Amygdala (tissue), 56 donors: ENCODE results near the gene GLIPR2.
A peak's percentile ranks its signal among the peaks of the same experiment; 100 is the strongest.
"Not testable (repeated sequence)": the region's sequence is repeated elsewhere in the genome, so short reads cannot be mapped to it uniquely, and the experiment has no call there.

Experiments used
- DNase-seq, 56 donors: peaks; one replicate each; lab custom pipeline; 2025; lab: John Stamatoyannopoulos, UW

GLIPR2 gene

GRCh38 chr9:36136272-36136893 lies at the start of gene GLIPR2:
Gene GLIPR2 (plus strand): TSS chr9:36136733. CDS start chr9:36136779, 46 bp downstream.
- DNase-seq = peak in 43 of 56 donors; percentile 26 to 85 (median 58)

GRCh38 chr9:36087054-36087453 lies 49.5 kb upstream of the GLIPR2 start:
- DNase-seq = not testable (repeated sequence)

GRCh38 chr9:36088020-36088419 lies 48.5 kb upstream of the GLIPR2 start:
- no peak for DNase-seq

- peak in 1 of 56 donors; percentile 4 for DNase-seq
Observed at GRCh38 chr9:36091026-36091953, 45.2 kb upstream of the GLIPR2 start.

GRCh38 chr9:36092014-36092413 lies 44.5 kb upstream of the GLIPR2 start:
- no peak for DNase-seq

- peak in 1 of 56 donors; percentile 9 for DNase-seq
Observed at GRCh38 chr9:36092509-36093215, 43.9 kb upstream of the GLIPR2 start.

GRCh38 chr9:36093384-36093783 lies 43.1 kb upstream of the GLIPR2 start:
- DNase-seq = no peak

GRCh38 chr9:36099718-36100117 lies 36.8 kb upstream of the GLIPR2 start:
- DNase-seq = no peak

- DNase-seq = no peak
Observed at GRCh38 chr9:36100532-36100931, 36.0 kb upstream of the GLIPR2 start.

- peak in 1 of 56 donors; percentile 16 for DNase-seq
Observed at GRCh38 chr9:36101916-36102741, 34.4 kb upstream of the GLIPR2 start.

GRCh38 chr9:36102742-36103495 lies 33.6 kb upstream of the GLIPR2 start:
- peak in 48 of 56 donors; percentile 4 to 86 (median 42) for DNase-seq

GRCh38 chr9:36109071-36109470 lies 27.5 kb upstream of the GLIPR2 start:
- no peak for DNase-seq

GRCh38 chr9:36110434-36110833 lies 26.1 kb upstream of the GLIPR2 start:
- no peak for DNase-seq

GRCh38 chr9:36112516-36112915 lies 24.0 kb upstream of the GLIPR2 start:
- DNase-seq = no peak

GRCh38 chr9:36113999-36114398 lies 22.5 kb upstream of the GLIPR2 start:
- no peak for DNase-seq

GRCh38 chr9:36116593-36116992 lies 19.9 kb upstream of the GLIPR2 start:
- DNase-seq = no peak

GRCh38 chr9:36118201-36118600 lies 18.3 kb upstream of the GLIPR2 start:
- DNase-seq = no peak

GRCh38 chr9:36118706-36119105 lies 17.8 kb upstream of the GLIPR2 start:
- DNase-seq = peak in 2 of 56 donors; percentile 14 to 24

- no peak for DNase-seq
Observed at GRCh38 chr9:36119476-36119875, 17.1 kb upstream of the GLIPR2 start.
